Activated T-helper 2 cell treated with anti-CD3 and anti-CD28 coated beads, Interferon-gamma antibody, Interleukin-2, Interleukin-4, amounts not matched to agents 10 μg/mL and 5 μg/mL and 100 μg/mL, durations not matched to agents 14 hours and 24 hours and 36 hours (primary cell): ENCODE data around the gene LMF2. TPM values are rescaled to one million over a fixed set of nuclear protein-coding genes. Genes with fewer than 3 reads are reported as not detected.
A peak's percentile ranks its signal among the peaks of the same experiment; 100 is the strongest.

Experiments used
- DNase-seq: peaks from one replicate; pipeline ENCODE4 v3.0.0; 2021; ENCODE audit warnings: low spot score
- H3K27ac Mint-ChIP-seq: one replicate; pipeline ENCODE4 v1.8.0; 2021; ENCODE audit warnings: mixed read lengths
- H3K27me3 Mint-ChIP-seq: one replicate; pipeline ENCODE4 v1.8.0; 2021; ENCODE audit warnings: low read depth, mixed read lengths
- H3K36me3 Mint-ChIP-seq: one replicate; pipeline ENCODE4 v1.8.0; 2021; ENCODE audit warnings: low read depth, mixed read lengths
- H3K4me1 Mint-ChIP-seq: one replicate; pipeline ENCODE4 v1.8.0; 2021; ENCODE audit warnings: low read depth, mixed read lengths
- H3K4me3 Mint-ChIP-seq: one replicate; pipeline ENCODE4 v1.8.0; 2021; ENCODE audit warnings: low read depth, mild to moderate bottlenecking, moderate library complexity, mixed read lengths
- H3K9me3 Mint-ChIP-seq: one replicate; pipeline ENCODE4 v1.8.0; 2021; ENCODE audit warnings: mixed read lengths
- intact Hi-C: fragments of 100-400 bp; cut with micrococcal nuclease; formaldehyde crosslinking; loops from one replicate; pipeline ENCODE4 v1.15.1; 2023
- total RNA-seq: library from RNA; stranded (reverse); gene quantifications from 2 replicates; pipeline ENCODE4 v1.2.3, GENCODE V29; 2022

The LMF2 gene
- total RNA-seq = 77.2 and 81.8 TPM in 2 replicates

- Mint-ChIP-seq H3K4me1 (peaks cover 15% of the 10 kb centered on the region), H3K4me3 (peak within 1 kb of the TSS; percentile 96), H3K27ac (peak within 1 kb of the TSS; percentile 94), H3K9me3 (no peaks in the 10 kb centered on the region), H3K36me3 (peaks cover 15% of the 10 kb centered on the region), H3K27me3 (no peaks in the 10 kb centered on the region)
- intact Hi-C loops = no loop called here
- peak; percentile 90 for DNase-seq
Observed at GRCh38 chr22:50507421-50507990, at the start of gene LMF2. TSS of gene LMF2 (minus strand) at chr22:50507702. CDS start at chr22:50507675, 27 bp downstream.

DNA sequence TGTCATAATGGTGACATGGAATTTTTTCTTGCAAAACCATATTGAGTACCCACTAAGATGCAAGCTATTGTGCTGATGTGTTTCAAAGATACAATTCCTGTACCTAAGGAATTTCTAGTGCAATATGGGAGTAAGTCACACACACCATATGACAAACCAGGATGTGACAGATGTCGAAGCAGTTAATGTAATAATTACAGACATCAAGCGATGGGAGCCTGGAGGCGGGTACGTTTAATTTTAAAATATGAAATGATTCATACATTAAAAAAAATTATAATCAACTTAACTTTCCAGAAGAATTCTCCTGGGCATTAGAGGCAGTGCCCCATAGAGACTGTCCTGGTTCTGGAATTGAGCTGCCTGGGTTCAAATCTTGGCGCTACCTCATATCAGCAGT lies 49.2 kb upstream of the LMF2 start:
- H3K9me3 Mint-ChIP-seq = no peaks in the 10 kb centered on the region
- H3K4me3 Mint-ChIP-seq = no peak overlapping the region
- H3K27me3 Mint-ChIP-seq = peaks cover 18% of the 10 kb centered on the region
- H3K4me1 Mint-ChIP-seq = peaks cover 9% of the 10 kb centered on the region
- H3K36me3 Mint-ChIP-seq = no peaks in the 10 kb centered on the region
- DNase-seq = no peak
- no peak overlapping the region for H3K27ac Mint-ChIP-seq
- intact Hi-C loops = no loop called here

DNA sequence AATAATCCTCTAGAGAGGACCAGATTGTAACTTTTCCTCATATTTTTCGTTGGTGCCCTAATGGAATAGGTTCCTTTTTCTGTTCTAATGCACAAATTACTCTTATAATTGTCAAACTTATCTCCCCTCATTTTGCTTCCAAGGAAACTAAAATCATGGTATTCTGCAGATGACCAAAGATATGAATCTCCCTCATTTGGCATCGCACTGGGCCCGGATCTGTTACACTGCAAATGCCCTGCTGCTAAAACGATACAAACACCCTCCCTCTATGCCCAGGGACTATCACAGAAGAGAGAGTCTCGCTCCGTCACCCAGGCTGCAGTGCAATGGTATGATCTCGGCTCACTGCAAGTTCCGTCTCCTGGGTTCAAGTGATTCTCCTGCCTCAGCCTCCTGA lies 45.8 kb upstream of the LMF2 start:
- no peak overlapping the region for H3K27ac Mint-ChIP-seq

GRCh38 chr22:50551160-50551752 lies 43.8 kb upstream of the LMF2 start:
- no peak for DNase-seq
- intact Hi-C loops = no loop called here
- Mint-ChIP-seq H3K27me3 (peaks cover 4% of the 10 kb centered on the region), H3K27ac (no peak overlapping the region), H3K9me3 (no peaks in the 10 kb centered on the region), H3K36me3 (peaks cover 3% of the 10 kb centered on the region), H3K4me3 (no peak overlapping the region), H3K4me1 (peaks cover 7% of the 10 kb centered on the region)

More for the DNA sequence above, 45.8 kb upstream of the LMF2 start:
- H3K4me3 Mint-ChIP-seq = no peak overlapping the region
- peaks cover 8% of the 10 kb centered on the region for H3K27me3 Mint-ChIP-seq
- H3K9me3 Mint-ChIP-seq = no peaks in the 10 kb centered on the region
- H3K36me3 Mint-ChIP-seq = peaks cover 3% of the 10 kb centered on the region
- intact Hi-C loops = no loop called here
- DNase-seq = no peak
- H3K4me1 Mint-ChIP-seq = peaks cover 7% of the 10 kb centered on the region

DNA sequence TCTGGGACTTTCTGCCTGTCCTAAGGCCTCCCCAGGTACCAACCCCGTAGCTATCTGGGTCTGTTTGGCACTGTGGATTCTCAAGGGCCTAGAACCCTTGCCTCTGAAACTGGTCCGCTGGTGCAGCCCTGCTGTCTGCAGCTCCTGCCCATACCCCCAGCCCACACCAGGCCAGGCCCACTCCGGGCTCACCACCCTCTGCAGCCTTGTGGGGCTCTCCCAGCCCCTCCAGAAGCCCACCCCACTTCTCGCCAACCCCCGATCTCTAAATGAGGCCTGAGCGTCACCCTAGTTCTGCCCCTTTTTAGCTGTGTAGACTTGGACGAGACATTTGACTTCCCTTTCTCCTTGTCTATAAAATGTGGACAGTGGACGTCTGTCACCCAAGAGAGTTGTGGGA lies 42.9 kb upstream of the LMF2 start:
- Mint-ChIP-seq H3K27ac (peak overlapping the region; percentile 55), H3K9me3 (no peaks in the 10 kb centered on the region), H3K27me3 (no peaks in the 10 kb centered on the region), H3K4me3 (peak overlapping the region; percentile 69), H3K4me1 (peaks cover 14% of the 10 kb centered on the region), H3K36me3 (peaks cover 3% of the 10 kb centered on the region)
- intact Hi-C loops = no loop called here
- DNase-seq = no peak

- intact Hi-C loops = loop anchor here (5.0 kb wide), 1 partner anchor 33 kb away; the partner anchor contains the start of gene CHKB
- H3K4me1 Mint-ChIP-seq = peaks cover 25% of the 10 kb centered on the region
- H3K27me3 Mint-ChIP-seq = no peaks in the 10 kb centered on the region
- H3K27ac Mint-ChIP-seq = peak overlapping the region; percentile 46
- no peak for DNase-seq
- H3K4me3 Mint-ChIP-seq = peak overlapping the region; percentile 68
- H3K9me3 Mint-ChIP-seq = no peaks in the 10 kb centered on the region
- peaks cover 3% of the 10 kb centered on the region for H3K36me3 Mint-ChIP-seq
Observed at GRCh38 chr22:50548921-50549790, 41.7 kb upstream of the LMF2 start.

GRCh38 chr22:50548040-50548920 lies 40.8 kb upstream of the LMF2 start:
- H3K36me3 Mint-ChIP-seq = peaks cover 3% of the 10 kb centered on the region
- H3K27ac Mint-ChIP-seq = peak overlapping the region; percentile 28

GRCh38 chr22:50547263-50547985 lies 39.9 kb upstream of the LMF2 start:
- Mint-ChIP-seq H3K4me1 (peaks cover 28% of the 10 kb centered on the region), H3K27me3 (no peaks in the 10 kb centered on the region), H3K4me3 (peak overlapping the region; percentile 39), H3K36me3 (peaks cover 3% of the 10 kb centered on the region), H3K27ac (peak overlapping the region; percentile 39), H3K9me3 (no peaks in the 10 kb centered on the region)
- no peak for DNase-seq
- intact Hi-C loops = loop anchor here (5.0 kb wide), 1 partner anchor 35 kb away; the partner anchor contains the start of gene CHKB

More at GRCh38 chr22:50548040-50548920, 40.8 kb upstream of the LMF2 start:
- DNase-seq = peak; percentile 47
- intact Hi-C loops = loop anchor here (5.0 kb wide), 1 partner anchor 34 kb away; the partner anchor contains the start of gene CHKB
- Mint-ChIP-seq H3K9me3 (no peaks in the 10 kb centered on the region), H3K27me3 (no peaks in the 10 kb centered on the region), H3K4me1 (peaks cover 25% of the 10 kb centered on the region), H3K4me3 (peak overlapping the region; percentile 51)

DNA sequence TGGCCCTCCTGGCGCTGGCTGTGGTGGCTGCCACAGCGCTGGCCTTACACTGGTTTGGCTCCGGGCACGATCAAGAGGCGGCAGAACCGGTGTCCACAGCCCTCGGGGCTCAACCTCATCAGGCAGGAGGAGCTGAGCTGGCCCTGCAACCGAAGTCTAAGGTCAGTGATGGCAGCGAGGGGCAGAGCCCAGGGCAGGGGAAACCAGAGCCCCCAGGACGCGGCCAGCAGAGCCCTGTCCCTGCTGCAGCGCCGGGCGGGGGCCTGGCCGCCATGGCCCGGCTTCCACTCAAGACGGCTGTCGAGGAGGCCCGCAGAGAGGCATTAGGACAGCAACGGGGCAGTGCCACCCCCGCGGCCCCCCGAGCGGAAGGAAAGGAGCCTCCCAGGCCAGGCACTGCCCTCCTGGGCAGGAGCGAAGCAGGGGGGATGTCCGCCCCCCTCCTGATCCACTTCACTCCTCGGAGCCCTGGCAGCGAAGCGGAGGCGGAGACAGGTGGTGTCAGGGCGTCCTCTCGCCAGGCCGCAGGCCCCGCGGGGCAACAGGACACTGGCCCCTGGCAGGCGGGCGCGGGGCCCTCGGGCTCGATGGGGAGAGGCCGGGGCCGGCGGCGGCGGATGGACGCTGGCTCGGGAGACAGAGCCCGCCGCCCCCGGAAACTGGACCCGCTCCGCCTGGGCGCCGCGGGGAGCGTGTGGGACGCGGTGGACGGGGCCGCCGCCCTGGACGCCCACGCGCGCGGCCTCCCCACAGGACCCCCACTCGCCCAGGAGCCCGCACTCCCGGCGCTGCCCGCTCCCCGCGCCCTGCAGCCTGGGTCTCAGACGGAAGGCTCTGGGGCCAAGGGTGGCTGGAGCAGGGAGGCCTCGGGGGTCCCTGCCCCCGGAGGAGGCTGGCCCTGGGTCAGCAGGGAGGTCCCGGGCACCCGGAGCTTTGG lies 39.1 kb upstream of the LMF2 start:
- no peak overlapping the region for H3K4me3 Mint-ChIP-seq
- H3K27ac Mint-ChIP-seq = no peak overlapping the region
- intact Hi-C loops = loop anchor here (5.0 kb wide), 1 partner anchor 36 kb away; the partner anchor contains the start of gene CHKB

GRCh38 chr22:50545522-50546325 lies 38.2 kb upstream of the LMF2 start, which contains the start of gene KLHDC7B:
TSS of gene KLHDC7B (plus strand) at chr22:50545899. CDS start at chr22:50546244, 345 bp downstream.
- no peaks in the 10 kb centered on the region for H3K9me3 Mint-ChIP-seq
- H3K4me1 Mint-ChIP-seq = peaks cover 45% of the 10 kb centered on the region
- peaks cover 3% of the 10 kb centered on the region for H3K36me3 Mint-ChIP-seq
- DNase-seq = no peak
- intact Hi-C loops = loop anchor here (2.0 to 5.0 kb wide), 3 partner anchors 15 to 37 kb away; partner anchors contain the start of genes CHKB and TYMP
- H3K27ac Mint-ChIP-seq = peak within 1 kb of the TSS; percentile 56
- no peaks in the 10 kb centered on the region for H3K27me3 Mint-ChIP-seq
- no peak within 1 kb of the TSS for H3K4me3 Mint-ChIP-seq

More for the DNA sequence above, 39.1 kb upstream of the LMF2 start:
- Mint-ChIP-seq H3K36me3 (peaks cover 3% of the 10 kb centered on the region), H3K4me1 (peaks cover 36% of the 10 kb centered on the region), H3K9me3 (no peaks in the 10 kb centered on the region), H3K27me3 (no peaks in the 10 kb centered on the region)
- no peak for DNase-seq
